ENCODE measurements around the gene GRIA3.

The GRIA3 gene

DNA sequence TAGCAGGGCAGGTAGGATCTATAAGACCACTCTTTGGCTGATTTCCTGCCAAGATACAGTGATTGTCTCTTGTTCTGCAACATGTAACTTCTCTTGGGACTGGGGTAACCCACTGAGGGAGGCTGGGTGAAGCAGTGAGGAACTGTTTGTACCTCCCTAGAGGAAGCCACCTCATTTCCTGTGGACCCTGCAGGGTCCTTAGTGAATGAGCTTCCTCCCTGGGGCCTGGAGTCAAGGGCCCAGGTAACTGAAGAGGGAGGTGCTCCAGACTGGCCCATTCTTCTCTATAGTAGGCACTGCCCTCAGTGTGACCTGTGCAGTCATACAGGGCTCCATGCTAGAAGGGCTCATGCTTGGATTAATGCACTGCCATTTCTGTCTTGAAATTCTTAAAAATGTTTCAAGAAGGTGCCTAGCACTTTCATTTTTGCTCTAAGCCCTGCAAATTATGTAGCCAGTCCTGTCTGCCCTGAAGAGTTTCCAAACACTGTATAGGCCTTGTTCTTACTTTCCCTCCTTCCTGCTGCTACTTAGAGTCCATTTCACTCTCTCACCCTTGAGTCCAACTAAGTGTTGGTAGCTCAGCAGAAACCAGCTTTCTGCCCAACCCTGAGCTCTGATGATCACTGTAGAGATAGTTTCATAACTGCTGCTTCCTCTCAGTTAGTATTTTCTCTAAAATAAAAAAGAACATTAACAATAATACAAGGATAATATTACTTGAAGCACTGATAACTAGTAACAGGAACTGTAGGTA lies 8.5 kb upstream of the GRIA3 start:
- TF ChIP-seq, protein P1, sequence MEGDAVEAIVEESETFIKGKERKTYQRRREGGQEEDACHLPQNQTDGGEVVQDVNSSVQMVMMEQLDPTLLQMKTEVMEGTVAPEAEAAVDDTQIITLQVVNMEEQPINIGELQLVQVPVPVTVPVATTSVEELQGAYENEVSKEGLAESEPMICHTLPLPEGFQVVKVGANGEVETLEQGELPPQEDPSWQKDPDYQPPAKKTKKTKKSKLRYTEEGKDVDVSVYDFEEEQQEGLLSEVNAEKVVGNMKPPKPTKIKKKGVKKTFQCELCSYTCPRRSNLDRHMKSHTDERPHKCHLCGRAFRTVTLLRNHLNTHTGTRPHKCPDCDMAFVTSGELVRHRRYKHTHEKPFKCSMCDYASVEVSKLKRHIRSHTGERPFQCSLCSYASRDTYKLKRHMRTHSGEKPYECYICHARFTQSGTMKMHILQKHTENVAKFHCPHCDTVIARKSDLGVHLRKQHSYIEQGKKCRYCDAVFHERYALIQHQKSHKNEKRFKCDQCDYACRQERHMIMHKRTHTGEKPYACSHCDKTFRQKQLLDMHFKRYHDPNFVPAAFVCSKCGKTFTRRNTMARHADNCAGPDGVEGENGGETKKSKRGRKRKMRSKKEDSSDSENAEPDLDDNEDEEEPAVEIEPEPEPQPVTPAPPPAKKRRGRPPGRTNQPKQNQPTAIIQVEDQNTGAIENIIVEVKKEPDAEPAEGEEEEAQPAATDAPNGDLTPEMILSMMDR (IDR thresholded peaks at IDR 0.05; ENCODE audit: low read length, missing control alignments): no peak
- H3K4me3 ChIP-seq (replicated peaks; ENCODE audit: low read depth, low read length): no peak overlapping the region
- no peak for DNase-seq (ENCODE audit: low read depth)

DNA sequence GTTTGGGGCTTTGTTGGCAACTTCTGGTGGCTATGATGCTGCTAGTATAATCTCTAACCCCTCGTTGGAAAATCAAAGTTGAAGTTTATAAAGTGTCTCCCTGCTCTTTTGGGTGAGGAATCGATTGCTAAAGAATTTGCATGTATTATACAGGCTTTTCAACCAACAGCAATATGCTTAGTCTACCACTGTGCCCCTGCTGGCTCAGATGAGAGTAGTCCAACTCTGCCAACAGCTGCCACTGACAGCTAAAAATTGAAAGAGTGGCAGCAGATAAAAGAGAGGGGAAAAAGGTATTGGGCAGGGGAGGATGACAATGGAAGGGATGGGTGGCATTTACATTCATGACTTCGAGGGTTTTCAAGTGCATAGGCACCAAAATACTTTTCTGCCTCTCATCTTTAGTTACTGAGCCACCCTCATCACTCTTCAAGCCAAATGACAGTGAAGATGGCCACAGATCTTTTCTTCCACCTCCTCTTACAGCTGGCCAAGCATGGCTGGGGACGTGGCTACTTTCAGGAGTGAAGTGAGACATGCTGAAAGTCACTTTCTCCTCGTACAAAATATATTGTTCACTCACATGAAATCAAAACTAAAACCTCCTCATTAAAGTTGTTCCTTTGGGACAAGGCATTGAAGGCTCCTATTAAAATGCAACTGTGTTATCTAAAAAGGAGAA lies 2.7 kb upstream of the GRIA3 start:
- TF ChIP-seq, protein P1 (IDR thresholded peaks at IDR 0.05; ENCODE audit: low read length, missing control alignments): no peak
- no peak overlapping the region for H3K4me3 ChIP-seq (replicated peaks; ENCODE audit: low read depth, low read length)
- DNase-seq (ENCODE audit: low read depth): no peak

DNA sequence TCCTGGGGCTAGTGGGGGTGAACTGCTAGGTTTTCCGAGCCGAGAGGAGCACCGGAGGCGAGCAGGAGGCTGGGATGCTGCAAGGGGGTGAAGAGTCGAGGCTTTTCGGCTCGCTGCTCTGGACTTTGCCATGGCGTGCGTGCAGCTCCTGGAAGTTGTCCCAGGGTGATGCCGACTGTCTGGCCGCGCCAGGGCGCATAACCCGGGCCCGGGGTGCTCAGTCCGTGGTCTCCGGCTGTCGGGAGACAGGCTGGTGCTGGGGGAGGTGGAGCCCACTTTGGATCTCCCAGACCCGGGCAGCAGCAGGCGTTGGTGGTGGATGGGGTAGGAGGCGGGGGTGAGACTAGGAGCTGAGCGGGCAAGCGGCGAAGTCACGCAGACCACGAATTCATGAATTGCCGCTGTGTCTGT lies 793 bp downstream of the GRIA3 start:
- H3K4me3 ChIP-seq (replicated peaks; ENCODE audit: low read depth, low read length): peak overlapping the region; percentile 39
- DNase-seq (ENCODE audit: low read depth): no peak
- TF ChIP-seq, protein P1 (IDR thresholded peaks at IDR 0.05; ENCODE audit: low read length, missing control alignments): no peak

DNA sequence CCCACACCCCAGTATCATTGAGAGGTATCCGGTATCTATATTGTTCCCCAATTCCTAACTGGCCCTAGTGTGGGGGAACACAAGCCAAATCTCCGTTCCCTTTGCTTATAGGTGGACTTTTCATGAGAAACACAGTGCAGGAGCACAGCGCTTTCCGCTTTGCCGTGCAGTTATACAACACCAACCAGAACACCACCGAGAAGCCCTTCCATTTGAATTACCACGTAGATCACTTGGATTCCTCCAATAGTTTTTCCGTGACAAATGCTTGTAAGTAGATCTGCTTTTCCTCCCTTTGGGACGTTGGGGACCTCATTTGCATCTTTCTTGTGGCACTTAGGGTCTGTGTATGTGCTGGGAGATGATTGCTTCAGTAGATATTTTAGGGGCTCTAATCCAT lies 1.6 kb downstream of the GRIA3 start:
- H3K4me3 ChIP-seq (replicated peaks; ENCODE audit: low read depth, low read length): no peak overlapping the region
- DNase-seq (ENCODE audit: low read depth): no peak
- TF ChIP-seq, protein P1 (IDR thresholded peaks at IDR 0.05; ENCODE audit: low read length, missing control alignments): no peak

DNA sequence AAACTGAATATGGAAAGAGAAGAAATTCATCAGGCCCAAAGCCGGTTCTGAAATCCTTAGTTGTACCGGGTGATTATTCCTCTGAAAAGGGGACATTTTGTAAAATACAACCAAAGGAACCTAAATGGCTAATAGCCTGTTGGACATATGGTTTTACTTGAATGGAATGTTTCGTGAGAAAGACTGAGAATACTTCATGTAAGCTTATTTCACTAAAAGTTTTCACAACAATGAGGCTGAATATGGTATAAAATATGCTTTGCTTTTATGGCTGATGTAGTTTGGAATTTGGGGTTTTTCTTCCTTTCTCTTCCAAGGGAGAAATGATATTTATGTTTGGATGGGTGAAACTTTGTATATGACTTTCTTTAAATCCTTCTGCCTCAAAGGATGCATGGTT lies 2.7 kb downstream of the GRIA3 start:
- no peak for DNase-seq (ENCODE audit: low read depth)
- TF ChIP-seq, protein P1 (IDR thresholded peaks at IDR 0.05; ENCODE audit: low read length, missing control alignments): no peak
- no peak overlapping the region for H3K4me3 ChIP-seq (replicated peaks; ENCODE audit: low read depth, low read length)

DNA sequence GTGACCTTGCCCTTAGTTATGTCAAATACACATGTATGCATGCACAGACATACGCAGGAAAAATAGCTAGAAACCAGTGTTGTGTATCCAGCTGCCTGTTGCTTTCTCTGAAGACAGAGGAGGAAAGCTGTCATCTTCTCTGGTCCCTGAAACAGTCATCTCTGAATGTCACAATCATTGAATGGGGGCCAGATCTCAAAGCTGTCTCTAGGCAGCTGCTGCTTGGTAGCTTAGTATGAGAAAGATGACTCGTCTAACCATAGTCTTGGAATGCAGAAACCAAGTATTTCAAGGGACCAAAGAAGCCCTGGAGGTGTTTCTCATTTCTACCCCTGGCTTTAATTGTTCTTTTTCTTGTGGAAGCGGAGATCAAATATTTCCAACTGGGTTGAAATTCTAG lies 4.0 kb downstream of the GRIA3 start:
- TF ChIP-seq, protein P1 (IDR thresholded peaks at IDR 0.05; ENCODE audit: low read length, missing control alignments): no peak

More for the DNA sequence above, 4.0 kb downstream of the GRIA3 start:
- no peak for DNase-seq (ENCODE audit: low read depth)
- H3K4me3 ChIP-seq (replicated peaks; ENCODE audit: low read depth, low read length): no peak overlapping the region
